Right lobe of liver (tissue), 4 donors: ENCODE data around the gene SLC9A8.

Experiments used
- CTCF ChIP-seq, 4 donors: fragments of 200-600 bp in 3 of 4; fragments of 450-650 bp in 1 of 4; IDR thresholded peaks; one replicate each; pipeline versions ENCODE4 v1.5.1 to v1.8.0; 2016 to 2022; ENCODE audit warnings: antibody characterized with exemption in 4 of 4, mild to moderate bottlenecking in 2 of 4
- POLR2A ChIP-seq: fragments of 450-650 bp; IDR thresholded peaks from one replicate; pipeline ENCODE4 v1.6.1; 2017; ENCODE audit warnings: antibody characterized with exemption, mild to moderate bottlenecking
- donor health status: DM: no; HTN: no; CAD: no.
- donor health status: DM: no; HTN: no; CAD: no.
- donor health status: DM: no; HTN: yes; CAD: no.

- TF ChIP-seq CTCF (IDR thresholded peaks at IDR 0.05) (no peak), POLR2A (no peak)
Measured at GRCh38 chr20:49889001-49889934, 76.6 kb downstream of the SLC9A8 start.
